ENCODE results near the gene SRPRA. TPM values are rescaled to one million over a fixed set of nuclear protein-coding genes. Genes with fewer than 3 reads are reported as not detected.

The SRPRA gene
- total RNA-seq (ENCODE audit: low replicate concordance): 40.0 and 58.1 TPM in 2 replicates

GRCh38 chr11:126268708-126269579 is at the start of gene SRPRA, which contains the start of gene FOXRED1:
TSS of gene SRPRA (minus strand) at chr11:126268895. CDS start at chr11:126268804, 91 bp downstream.
TSS of gene FOXRED1 (plus strand) at chr11:126269154. CDS start at chr11:126269207, 53 bp downstream.
- Histone ChIP-seq H3K9me3 (ENCODE audit: low read depth) (no peaks in the 10 kb centered on the region), H3K27me3 (no peaks in the 10 kb centered on the region), H2AFZ (replicated peaks) (peak within 1 kb of the TSS; percentile 92), H3K4me1 (peaks cover 11% of the 10 kb centered on the region), H3F3A (ENCODE audit: low read depth) (peaks cover 10% of the 10 kb centered on the region), H3K79me2 (ENCODE audit: low read depth) (peaks cover 43% of the 10 kb centered on the region), H3K36me3 (peaks cover 9% of the 10 kb centered on the region), H3K9ac (peak within 1 kb of the TSS; percentile 97), H3K27ac (peak within 1 kb of the TSS; percentile 93), H3K4me2 (peak within 1 kb of the TSS; percentile 94), H3K4me3 (peak within 1 kb of the TSS; percentile 95), H4K20me1 (ENCODE audit: low read depth) (peaks cover 6% of the 10 kb centered on the region)
- H3K36me3 Mint-ChIP-seq: peaks cover 40% of the 10 kb centered on the region
- peak within 1 kb of the TSS; percentile 92 for H3K4me3 Mint-ChIP-seq
- H3K4me1 Mint-ChIP-seq: peaks cover 30% of the 10 kb centered on the region
- no peak for TF ChIP-seq CTCF (IDR thresholded peaks at IDR 0.05)
- no peak for TF ChIP-seq EZH2phosphoT487 (IDR thresholded peaks at IDR 0.05)
- TF ChIP-seq EZH2 (IDR thresholded peaks at IDR 0.05): no peak
- no peaks in the 10 kb centered on the region for H3K9me3 Mint-ChIP-seq
- peak within 1 kb of the TSS; percentile 85 for H3K27ac Mint-ChIP-seq
- peaks cover 2% of the 10 kb centered on the region for H3K27me3 Mint-ChIP-seq (ENCODE audit: insufficient read depth, low read depth)
- peak; percentile 100 for DNase-seq (ENCODE audit: low spot score)

GRCh38 chr11:126317756-126318573 is 49.3 kb upstream of the SRPRA start:
- DNase-seq (ENCODE audit: low spot score): no peak
- H3K9me3 ChIP-seq (ENCODE audit: low read depth): no peaks in the 10 kb centered on the region
- H3F3A ChIP-seq (ENCODE audit: low read depth): no peaks in the 10 kb centered on the region
- TF ChIP-seq EZH2phosphoT487 (IDR thresholded peaks at IDR 0.05) (no peak), EZH2 (IDR thresholded peaks at IDR 0.05) (no peak), CTCF (IDR thresholded peaks at IDR 0.05) (no peak)
- H3K27ac Mint-ChIP-seq: peak overlapping the region; percentile 21
- peaks cover 5% of the 10 kb centered on the region for H3K4me1 Mint-ChIP-seq
- H3K4me3 Mint-ChIP-seq: no peak overlapping the region
- H4K20me1 ChIP-seq (ENCODE audit: low read depth): no peaks in the 10 kb centered on the region
- H3K4me3 ChIP-seq: no peak overlapping the region
- H3K36me3 Mint-ChIP-seq: peaks cover 9% of the 10 kb centered on the region
- peaks cover 2% of the 10 kb centered on the region for H3K27me3 Mint-ChIP-seq (ENCODE audit: insufficient read depth, low read depth)
- H3K36me3 ChIP-seq: no peaks in the 10 kb centered on the region
- no peak overlapping the region for H2AFZ ChIP-seq (replicated peaks)
- H3K27me3 ChIP-seq: no peaks in the 10 kb centered on the region
- no peaks in the 10 kb centered on the region for H3K79me2 ChIP-seq (ENCODE audit: low read depth)
- no peak overlapping the region for H3K9ac ChIP-seq
- no peaks in the 10 kb centered on the region for H3K4me1 ChIP-seq
- H3K4me2 ChIP-seq: no peak overlapping the region
- no peak overlapping the region for H3K27ac ChIP-seq
- peaks cover 4% of the 10 kb centered on the region for H3K9me3 Mint-ChIP-seq

GRCh38 chr11:126317432-126317755 is 48.7 kb upstream of the SRPRA start:
- Histone ChIP-seq H3K27me3 (no peaks in the 10 kb centered on the region), H3K9ac (no peak overlapping the region), H3K4me2 (no peak overlapping the region), H3K79me2 (ENCODE audit: low read depth) (no peaks in the 10 kb centered on the region), H3F3A (ENCODE audit: low read depth) (no peaks in the 10 kb centered on the region), H3K4me1 (no peaks in the 10 kb centered on the region), H3K9me3 (ENCODE audit: low read depth) (no peaks in the 10 kb centered on the region), H3K4me3 (no peak overlapping the region), H3K27ac (no peak overlapping the region), H2AFZ (replicated peaks) (no peak overlapping the region), H4K20me1 (ENCODE audit: low read depth) (no peaks in the 10 kb centered on the region), H3K36me3 (no peaks in the 10 kb centered on the region)
- Mint-ChIP-seq H3K27ac (no peak overlapping the region), H3K4me3 (no peak overlapping the region), H3K27me3 (ENCODE audit: insufficient read depth, low read depth) (peaks cover 4% of the 10 kb centered on the region), H3K36me3 (peaks cover 9% of the 10 kb centered on the region), H3K9me3 (peaks cover 4% of the 10 kb centered on the region), H3K4me1 (peaks cover 5% of the 10 kb centered on the region)
- TF ChIP-seq CTCF (IDR thresholded peaks at IDR 0.05) (no peak), EZH2 (IDR thresholded peaks at IDR 0.05) (no peak), EZH2phosphoT487 (IDR thresholded peaks at IDR 0.05) (no peak)
- DNase-seq (ENCODE audit: low spot score): no peak

Data from neural progenitor cell (in vitro differentiated cells).